ENCODE results near the gene DACH1.
A peak's percentile ranks its signal among the peaks of the same experiment; 100 is the strongest.
"Not testable (repeated sequence)": the region's sequence is repeated elsewhere in the genome, so short reads cannot be mapped to it uniquely, and the experiment has no call there.

Gene DACH1

DNA sequence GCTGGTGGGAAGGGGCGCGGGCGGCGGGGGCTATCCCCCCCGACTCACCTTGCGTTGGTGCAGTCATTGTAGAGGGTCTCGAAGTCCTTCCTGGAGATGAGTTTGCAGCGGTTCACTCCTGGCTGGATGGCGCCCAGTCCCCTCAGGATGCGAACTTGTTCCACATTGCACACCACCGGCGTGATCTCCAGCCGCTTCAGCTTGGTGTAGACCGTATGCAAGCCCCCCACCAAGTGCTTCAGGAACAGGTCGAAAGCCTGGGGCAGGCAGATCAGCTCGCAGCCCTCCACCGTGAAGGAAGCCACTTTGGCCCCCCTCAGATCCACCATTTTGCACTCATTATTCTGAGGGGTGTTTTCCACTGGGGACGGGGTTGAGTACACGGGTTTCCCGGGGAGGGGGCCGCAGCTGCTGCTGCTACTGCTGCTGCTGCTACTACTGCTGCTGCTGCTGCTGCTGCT is 1.1 kb downstream of the DACH1 start:
- peak; percentile 1 for DNase-seq (ENCODE audit: low spot score)

DNA sequence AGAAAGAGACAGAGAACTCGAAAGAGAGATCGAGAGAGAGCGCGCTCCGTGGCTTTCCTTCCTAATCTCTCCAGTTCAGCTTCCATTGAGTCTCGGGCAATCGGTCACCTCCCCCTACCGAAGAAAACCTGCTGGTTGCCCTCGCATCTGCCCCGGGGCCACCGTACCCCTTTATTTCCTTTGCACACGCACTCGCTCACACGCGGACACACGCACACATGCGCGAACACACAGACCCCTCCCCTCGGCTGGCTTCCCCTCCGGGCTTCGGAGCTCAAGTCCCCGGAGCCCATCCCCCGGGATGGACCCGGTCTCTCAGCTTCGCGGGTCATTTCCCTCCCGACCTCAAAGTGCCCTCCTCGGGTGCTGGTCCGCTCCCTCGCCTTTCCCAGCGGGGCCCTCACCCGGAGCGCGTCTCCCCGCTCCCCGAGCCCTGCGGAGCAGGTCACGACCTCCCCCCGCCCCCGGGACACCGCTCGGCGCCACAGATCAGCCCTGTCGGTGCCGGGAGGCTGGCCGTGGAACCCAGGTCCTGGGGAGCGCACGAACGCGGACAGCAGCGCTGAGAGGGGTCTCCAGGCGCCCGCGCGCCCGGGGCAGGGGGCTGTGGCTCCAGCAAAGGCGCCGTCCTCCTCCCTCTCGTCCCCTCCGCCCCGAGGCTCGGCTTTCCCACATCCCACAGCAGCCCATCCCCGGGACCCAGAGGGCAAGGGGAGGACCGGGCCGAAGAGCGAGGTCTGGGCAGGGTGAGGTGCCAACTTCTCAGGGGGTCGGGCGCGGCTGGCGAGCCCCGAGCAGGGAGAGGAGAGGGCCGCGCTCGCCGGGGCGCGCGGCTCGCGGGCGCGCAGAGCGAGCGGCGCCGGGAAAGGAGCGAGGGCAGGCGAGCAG is 1.8 kb downstream of the DACH1 start:
- peak; percentile 3 for DNase-seq (ENCODE audit: low spot score)

DNA sequence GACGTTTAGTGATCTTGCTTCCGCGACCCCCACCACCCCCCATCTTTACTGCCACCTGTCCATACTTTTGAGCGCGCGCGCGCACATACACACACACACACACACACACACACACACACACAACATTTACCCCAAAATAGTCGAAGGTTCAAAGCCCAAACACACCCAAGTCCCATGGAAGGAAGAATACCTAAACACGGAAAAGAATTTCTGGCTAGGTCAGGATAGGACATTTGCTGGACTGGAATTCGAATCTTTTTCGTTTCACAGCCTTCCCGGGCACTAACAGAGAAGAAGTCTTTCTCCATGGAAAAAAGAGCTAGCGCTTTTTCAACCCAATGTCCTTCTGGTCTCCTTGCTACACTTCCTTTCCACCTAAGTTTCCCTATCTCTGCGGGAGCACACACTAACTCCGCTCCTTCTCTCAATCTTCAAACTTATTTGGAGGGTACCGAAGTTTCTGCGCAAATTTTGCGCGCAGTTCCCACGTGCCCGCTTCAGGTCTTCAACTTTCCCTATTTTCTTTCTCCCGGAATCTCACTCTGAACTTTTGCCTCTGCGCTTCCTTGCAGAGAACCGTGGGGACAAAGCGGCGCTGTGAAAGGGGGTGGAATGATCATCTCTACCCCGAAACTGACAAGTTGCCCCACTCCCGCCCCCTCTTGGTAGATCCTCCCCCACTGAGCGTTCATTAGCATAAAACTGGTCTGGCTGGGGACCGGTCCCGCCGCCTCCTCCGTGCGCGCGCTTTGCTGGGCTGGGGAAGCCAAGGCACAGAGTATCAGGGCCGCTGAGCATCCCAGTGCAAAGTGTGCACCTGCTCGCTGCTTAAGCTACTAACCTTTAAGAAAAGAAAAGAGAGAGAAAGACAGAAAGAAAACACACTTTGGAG is 2.7 kb downstream of the DACH1 start:
- no peak for DNase-seq (ENCODE audit: low spot score)

DNA sequence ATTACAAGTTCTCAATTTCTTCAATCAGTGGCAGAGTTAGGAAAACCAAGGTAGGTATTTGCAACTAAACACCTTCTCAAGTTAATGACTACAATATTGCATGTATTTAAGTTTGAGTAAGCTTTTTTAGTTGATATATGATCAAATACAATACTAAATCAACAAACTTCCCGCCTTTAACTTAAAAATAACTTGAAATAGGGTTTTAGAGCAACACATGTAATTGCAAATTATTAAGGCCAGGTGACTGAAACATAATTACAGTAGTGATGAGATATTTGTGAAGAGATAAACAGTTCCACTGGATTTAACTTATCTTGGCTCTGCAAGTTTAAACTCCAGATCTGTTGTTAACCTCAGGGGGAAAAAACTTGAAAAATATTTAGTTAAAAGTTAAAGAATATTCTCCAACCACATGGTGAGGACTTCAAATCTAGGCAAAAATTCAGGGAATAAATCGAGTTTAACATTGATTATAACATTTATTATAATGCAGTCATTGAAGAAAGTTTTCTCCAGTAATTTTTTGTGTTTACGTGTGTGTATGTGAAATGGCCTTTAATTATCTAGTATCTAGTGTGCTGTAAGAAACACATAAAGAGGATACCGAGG is 3.6 kb downstream of the DACH1 start:
- no peak for DNase-seq (ENCODE audit: low spot score)

DNA sequence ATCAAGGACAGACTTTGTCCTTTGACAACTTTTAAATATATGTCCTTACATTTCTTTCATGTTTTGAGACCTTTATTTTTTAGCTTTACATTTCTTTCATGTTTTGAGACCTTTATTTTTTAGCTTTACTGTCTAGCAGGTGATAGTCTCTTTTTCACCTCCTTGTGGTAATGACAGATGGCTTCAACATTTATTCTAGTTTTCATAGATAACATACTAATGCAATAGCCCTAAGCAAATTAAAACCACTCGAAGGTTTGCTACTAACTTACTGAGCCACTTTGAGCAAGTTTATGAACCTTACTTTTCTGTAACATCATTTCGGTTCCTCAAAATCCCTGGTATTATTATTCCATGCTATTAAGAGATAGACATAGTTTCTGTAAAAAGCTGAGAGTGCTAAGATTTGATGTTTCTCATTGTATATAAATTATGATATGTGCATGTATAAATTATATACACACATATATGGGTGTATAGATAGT is 4.5 kb downstream of the DACH1 start:
- DNase-seq (ENCODE audit: low spot score): no peak

DNA sequence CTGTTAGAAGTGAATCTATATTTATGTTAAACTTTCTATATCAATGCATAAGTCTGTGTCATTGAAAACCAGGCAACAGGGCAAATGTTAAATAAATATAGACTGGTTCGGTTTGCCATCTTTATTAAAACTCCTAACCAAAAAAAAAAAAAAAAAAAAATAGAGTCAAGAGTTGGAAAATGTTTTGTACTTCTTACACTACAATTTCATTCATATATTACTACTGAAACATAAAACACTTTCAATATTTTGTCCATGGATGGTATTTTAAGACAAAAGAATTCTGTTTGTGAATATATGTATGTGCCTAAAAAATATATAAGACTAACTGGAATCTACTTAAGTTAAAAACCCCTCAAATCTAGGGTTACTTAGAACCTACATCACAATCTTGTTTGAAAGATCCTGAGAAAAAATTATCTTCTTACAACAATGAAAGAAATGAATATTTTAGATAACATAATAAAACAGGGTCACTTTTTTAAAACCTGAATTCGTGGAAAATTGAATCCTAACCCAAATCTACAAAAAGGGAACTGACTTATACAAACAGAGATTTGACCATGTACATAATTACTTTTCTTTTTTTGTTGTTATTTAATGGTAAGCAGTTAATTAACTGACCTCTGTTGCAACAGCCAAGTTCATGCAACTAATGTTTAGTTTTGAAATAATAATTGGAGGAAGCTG is 5.1 kb downstream of the DACH1 start:
- DNase-seq (ENCODE audit: low spot score): no peak

DNA sequence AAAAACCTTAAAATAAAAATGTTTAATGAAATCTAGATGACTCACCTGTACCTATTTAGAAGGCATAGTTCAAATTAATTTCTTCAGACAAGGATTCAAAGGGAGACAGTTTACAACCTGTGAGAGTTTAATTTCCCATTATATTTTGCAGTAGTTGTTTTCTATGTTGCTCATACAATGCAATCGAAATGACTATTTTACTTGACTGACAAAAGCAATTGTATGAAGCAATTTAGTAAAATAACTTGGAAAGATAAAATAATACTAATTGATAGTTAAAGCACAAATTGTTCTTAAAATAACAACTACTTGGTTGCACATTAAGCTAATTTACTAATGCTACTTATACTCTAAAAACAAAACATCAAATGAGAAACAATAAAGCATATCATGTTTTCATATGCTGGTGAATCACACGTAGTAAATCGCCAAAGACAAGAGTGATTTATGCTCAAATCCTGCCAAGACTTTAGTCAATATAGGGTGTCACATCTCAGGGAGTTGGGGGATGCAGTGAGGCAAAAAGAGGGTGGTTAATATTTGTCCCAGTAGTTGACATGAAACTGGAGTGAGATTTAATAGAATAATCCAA is 6.4 kb downstream of the DACH1 start:
- DNase-seq (ENCODE audit: low spot score): no peak

DNA sequence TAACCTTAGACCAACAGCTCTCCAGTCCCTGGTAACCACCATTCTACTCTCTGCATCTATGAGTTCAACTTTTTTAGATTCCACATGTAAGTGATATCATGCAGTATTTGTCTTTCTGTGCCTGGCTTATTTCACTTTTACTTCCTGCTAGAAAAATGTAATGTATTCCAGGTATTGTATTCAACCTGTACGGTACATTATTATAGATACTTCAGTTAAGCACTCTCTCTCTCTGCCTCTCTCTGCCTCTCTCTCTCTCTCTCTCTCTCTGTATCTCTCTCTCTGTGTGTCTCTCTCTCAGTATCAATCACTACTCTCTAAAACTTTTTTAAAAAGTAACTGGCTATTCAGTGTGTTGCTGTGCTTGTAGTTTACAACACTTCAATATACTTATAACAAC is 8.4 kb downstream of the DACH1 start:
- DNase-seq (ENCODE audit: low spot score): no peak

DNA sequence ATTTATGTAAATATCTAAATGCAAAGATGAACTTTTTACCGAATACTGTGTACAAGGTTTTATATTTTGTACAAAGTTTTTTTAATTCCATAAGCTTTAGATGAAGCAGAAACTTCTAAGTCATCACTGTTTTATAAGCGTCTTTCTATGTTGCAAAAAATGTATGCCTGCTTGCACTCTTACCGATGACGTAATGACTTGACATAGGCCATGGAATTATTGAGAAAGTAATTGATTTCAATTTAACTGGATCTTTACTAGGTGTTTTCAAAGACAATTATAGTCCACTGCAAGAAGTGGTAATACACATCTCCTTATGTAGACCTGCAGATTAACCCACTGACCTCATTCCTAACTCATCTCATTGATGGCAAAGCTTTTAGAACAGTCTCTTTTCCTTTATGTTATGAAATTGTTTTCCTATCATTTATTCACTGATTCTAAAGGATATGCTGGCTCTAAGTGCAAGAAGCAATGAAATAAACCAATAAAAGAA is 10.4 kb downstream of the DACH1 start:
- no peak for DNase-seq (ENCODE audit: low spot score)

DNA sequence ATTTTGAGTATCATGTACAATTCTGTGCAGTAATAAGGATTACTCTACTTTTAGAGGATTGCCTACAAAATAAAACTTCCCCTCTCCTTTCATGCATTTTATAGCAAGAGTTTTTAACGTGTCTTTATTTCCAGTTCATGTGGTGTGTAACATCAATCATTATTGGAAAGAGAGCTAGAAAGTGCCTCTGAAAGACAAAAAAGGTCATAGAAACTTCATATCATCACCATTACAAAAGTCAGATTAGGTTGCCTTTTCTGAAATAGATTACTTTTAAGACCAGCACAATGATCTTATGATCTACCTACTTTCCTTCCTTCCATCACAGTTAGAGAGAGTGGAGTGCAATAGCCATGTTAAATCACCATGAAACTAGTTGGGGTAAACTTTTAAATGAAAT is 12.6 kb downstream of the DACH1 start:
- DNase-seq (ENCODE audit: low spot score): no peak

DNA sequence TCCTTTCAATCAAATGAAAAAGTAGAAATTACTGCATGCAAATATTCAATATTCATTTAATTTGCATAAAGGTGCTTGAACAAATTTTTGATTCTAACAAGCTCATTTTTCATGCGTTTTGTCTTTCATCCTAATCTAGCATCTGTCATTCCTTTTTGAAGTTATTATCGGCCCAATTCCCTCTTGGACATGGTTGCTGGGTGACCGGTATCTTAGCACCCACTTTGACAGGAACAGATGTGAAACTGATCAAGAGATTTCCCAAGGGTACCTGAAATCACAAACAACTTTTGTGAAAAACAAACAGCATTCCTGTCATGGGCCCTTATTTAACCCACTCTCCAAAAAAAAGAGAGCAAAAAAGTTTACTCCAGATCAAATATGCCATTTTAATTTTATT is 13.3 kb downstream of the DACH1 start:
- DNase-seq (ENCODE audit: low spot score): no peak

DNA sequence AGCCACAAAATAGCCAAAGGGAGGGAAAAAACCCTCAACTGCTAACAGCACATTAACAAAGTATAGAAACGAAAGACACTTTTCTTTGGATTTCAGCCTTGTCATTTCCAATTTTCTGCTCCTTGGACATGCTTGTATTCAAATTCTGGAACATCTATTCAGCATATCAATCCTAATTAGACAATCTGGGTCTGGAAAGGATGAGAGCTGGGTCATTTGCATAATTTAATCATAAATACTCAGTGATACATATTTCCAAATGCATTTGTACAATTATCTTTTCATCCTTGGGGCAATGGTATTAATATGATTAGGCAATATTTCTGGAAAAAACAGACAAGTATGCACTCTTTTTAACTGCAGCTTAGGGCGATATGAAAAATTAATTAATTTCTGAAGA is 14.3 kb downstream of the DACH1 start:
- no peak for DNase-seq (ENCODE audit: low spot score)

DNA sequence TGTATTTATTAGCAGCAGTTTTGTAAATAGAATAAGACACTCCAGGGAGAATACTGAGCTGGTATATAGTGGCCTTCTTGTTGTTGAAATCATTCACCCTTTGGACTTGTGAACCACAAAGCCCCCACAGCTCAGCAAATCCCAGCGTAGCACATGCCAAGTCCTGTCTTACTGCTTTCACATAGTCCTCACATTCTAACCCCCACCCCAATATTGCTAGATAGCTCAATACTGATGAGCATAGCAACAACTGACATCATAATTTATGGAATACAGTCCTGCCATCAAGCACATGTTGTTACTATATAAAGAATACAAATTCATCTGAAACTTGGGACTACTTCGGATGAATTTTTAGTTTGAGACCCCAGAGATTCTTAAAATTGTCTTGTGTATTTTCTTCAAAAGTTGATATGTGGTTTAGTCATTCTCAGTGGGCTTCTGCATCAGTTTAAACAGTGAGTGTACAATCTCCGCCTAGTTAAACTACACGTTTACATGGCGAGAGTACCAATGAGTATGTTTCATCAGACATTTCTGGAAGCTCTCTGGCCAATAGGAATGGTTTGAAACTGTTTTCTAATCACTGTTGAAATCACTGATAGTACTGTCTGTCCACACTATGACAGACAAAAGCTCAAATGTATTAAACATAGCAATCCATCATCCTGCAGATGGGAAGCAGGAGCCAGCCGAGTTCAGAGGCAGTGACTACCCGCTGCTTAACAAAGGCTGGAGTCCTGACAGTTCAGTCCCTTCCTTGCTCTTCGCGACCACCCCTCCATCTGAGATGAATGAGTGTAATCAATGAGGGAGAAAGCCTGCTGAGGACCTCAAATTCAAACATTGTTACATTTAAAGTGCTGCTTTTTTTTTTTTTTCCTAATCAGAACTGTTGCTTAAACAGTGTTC is 15.2 kb downstream of the DACH1 start:
- no peak for DNase-seq (ENCODE audit: low spot score)

DNA sequence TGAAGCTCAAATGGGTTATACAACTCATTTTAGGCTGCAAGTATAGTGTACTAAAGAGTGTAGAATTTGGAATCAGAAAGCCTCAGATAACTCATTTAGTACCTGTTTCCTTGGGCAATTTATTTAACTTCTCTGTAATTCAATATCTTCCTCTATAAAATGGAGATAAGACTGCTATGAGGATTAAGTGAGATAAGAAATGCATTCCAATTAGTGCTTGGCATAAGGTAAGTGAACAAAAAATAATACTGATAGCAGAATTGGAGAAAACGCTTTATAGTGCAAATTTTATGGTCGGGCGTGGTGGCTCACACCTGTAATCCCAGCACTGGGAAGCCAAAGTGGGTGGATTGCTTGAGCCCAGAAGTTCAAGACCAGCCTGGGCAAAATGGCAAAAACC is 25.0 kb downstream of the DACH1 start:
- DNase-seq (ENCODE audit: low spot score): no peak

DNA sequence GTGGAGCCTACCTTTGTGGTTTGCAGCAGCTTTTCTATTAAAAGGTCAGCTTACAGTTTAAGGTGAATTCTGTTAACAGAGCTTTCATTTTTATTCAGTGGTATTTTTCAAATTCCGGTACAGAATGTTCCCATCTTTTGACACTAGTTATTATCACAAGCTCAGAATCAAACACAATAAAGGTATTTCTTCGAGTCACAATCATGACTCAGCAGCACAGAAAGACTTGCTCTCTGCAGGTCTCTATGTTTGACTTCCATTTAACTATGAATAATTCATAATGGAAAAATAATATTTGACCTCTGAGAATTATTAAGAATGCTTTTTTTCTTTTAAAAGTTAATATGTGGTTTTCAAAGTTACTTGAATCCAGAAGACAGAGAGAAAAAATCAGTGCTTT is 28.2 kb downstream of the DACH1 start:
- no peak for DNase-seq (ENCODE audit: low spot score)

DNA sequence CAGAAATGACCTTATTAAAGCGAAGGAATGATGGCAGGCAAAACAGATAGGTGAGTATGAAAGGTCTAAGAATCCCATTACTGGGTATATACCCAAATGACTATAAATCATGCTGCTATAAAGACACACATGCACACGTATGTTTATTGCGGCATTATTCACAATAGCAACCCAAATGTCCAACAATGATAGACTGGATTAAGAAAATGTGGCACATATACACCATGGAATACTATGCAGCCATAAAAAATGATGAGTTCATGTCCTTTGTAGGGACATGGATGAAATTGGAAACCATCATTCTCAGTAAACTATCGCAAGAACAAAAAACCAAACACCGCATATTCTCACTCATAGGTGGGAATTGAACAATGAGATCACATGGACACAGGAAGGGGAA is 29.4 kb downstream of the DACH1 start:
- not testable (repeated sequence) for DNase-seq (ENCODE audit: low spot score)

DNA sequence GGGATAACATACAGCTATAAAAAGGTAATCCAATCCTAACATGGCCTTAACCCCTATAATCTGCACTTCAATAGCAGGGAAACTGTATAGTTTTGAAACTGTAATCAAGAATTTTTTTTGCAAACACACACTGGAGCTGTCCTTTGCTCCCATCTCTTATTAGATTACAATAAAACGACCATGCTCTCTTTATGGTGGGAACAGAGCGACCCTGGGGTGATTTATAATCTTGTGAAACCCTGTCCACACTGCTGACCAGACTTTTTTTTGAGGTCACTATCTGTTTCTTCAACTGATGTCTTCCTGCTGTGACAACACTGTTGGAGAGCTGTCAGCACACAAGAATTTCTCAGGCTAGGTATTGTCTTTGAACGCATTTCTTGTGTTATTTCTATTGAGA is 35.3 kb downstream of the DACH1 start:
- no peak for DNase-seq (ENCODE audit: low spot score)

DNA sequence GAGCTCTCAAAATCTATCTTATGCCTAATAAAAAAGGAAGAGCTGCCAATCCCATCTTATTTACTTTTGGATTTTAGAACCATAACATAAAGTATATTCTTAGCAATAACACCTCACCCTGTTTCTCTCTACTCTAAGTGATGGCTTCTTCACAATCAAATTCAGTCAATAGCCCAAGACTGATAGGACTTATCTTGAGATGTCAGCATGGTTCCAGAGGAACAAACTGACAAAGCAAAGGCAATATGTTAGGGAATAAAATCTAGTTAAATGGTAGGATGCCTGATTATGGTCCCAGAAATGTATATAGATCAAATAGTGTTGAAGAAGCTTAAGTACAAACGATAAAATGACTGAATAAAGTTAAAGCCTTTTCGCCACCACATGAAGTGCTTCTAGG is 36.3 kb downstream of the DACH1 start:
- DNase-seq (ENCODE audit: low spot score): no peak

DNA sequence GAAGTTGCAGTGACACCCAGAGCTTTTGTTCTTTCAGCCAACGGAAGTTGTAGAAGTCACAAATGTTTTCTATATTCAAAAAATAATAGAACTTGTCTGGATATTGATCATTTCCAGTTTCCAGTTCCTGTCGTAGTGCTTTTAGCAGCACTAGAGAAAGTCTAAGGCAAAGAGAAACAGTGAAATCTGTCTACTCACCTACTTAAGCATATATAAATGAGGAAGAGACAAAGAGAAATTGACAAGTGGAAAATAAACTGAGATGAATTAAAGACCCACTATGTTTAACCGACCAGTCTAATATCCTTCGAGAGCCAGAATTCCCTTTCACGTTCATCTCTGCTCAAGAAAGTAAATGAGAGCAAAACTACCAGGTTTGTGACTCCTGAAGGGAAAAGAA is 36.7 kb downstream of the DACH1 start:
- no peak for DNase-seq (ENCODE audit: low spot score)

DNA sequence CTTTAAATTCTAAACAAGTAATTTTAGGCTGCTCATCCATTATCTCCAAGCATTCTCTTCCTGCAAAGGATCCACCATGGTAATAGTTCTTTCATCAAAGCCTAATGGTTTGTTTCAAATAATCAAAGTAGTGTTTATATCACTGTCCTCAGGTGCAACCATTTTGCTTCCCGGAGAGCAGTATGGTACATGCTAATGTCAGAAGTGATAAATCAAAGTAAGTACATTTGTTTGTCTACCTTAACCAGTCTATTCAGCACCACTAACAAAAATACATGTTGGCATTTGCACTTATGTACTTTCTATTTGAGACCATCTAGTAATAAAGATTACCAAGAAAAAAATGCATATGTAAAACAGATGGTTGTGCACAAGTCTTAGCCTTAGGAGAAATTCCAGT is 37.5 kb downstream of the DACH1 start:
- no peak for DNase-seq (ENCODE audit: low spot score)

All from hepatic stellate cell (primary cell).